Type B pancreatic cell (in vitro differentiated cells): ENCODE results near the gene TMED8. TPM values are rescaled to one million over a fixed set of nuclear protein-coding genes. Genes with fewer than 3 reads are reported as not detected.
A peak's percentile ranks its signal among the peaks of the same experiment; 100 is the strongest.
"Not testable (repeated sequence)": the region's sequence is repeated elsewhere in the genome, so short reads cannot be mapped to it uniquely, and the experiment has no call there.

Experiments used
- DNase-seq: peaks from one replicate; pipeline ENCODE4 v3.0.0; 2021; ENCODE audit warnings: mixed read lengths; ENCODE audit not compliant: unreplicated experiment; ENCODE audit errors: extremely low spot score
- H3K27ac Mint-ChIP-seq: 2 replicates; pipeline ENCODE4 v1.8.0; 2021; ENCODE audit warnings: mild to moderate bottlenecking, mixed read lengths
- H3K27me3 Mint-ChIP-seq: 2 replicates; pipeline ENCODE4 v1.8.0; 2021; ENCODE audit warnings: mixed read lengths
- H3K36me3 Mint-ChIP-seq: 2 replicates; pipeline ENCODE4 v1.8.0; 2021; ENCODE audit warnings: mixed read lengths
- H3K4me1 Mint-ChIP-seq: one replicate; pipeline ENCODE4 v1.8.0; 2021; ENCODE audit warnings: mixed read lengths; ENCODE audit not compliant: unreplicated experiment
- H3K4me3 Mint-ChIP-seq: 2 replicates; pipeline ENCODE4 v1.8.0; 2021; ENCODE audit warnings: mild to moderate bottlenecking, mixed read lengths
- H3K9me3 Mint-ChIP-seq: 2 replicates; pipeline ENCODE4 v1.8.0; 2021; ENCODE audit warnings: mixed read lengths
- total RNA-seq: library from RNA; stranded (reverse); gene quantifications from 2 replicates; pipeline ENCODE4 v1.2.1, GENCODE V29; 2021; ENCODE audit warnings: low replicate concordance
- TF ChIP-seq, protein P1 (sequence below): fragments of 200-600 bp; sonication (generic); conservative IDR thresholded peaks from 2 replicates; pipeline ENCODE4 v1.5.0; 2021; ENCODE audit warnings: antibody characterized with exemption, mild to moderate bottlenecking

The TMED8 gene
- total RNA-seq, 1 donor from 2014 or later = 17.4 TPM

DNA sequence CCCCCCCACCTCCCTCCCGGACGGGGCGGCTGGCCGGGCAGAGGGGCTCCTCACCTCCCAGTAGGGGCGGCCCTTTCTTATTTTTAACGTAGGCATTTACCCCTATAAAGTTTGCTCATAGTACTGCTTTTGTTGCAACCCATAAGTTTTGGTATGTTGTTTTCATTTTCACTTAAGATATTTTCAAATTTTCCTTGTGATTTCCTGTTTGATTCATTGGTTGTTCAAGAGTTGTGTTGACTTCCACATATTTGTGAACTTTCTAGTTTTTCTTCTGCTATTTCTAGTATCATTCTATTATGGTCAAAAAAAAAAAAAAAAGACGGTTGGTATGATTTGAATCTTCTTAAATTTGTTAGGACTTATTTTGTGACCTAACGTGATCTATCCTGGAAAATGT is 39.9 kb upstream of the TMED8 start:
- peaks cover 11% of the 10 kb centered on the region for H3K9me3 Mint-ChIP-seq
- no peak for DNase-seq
- no peaks in the 10 kb centered on the region for H3K4me1 Mint-ChIP-seq
- TF ChIP-seq, protein P1, sequence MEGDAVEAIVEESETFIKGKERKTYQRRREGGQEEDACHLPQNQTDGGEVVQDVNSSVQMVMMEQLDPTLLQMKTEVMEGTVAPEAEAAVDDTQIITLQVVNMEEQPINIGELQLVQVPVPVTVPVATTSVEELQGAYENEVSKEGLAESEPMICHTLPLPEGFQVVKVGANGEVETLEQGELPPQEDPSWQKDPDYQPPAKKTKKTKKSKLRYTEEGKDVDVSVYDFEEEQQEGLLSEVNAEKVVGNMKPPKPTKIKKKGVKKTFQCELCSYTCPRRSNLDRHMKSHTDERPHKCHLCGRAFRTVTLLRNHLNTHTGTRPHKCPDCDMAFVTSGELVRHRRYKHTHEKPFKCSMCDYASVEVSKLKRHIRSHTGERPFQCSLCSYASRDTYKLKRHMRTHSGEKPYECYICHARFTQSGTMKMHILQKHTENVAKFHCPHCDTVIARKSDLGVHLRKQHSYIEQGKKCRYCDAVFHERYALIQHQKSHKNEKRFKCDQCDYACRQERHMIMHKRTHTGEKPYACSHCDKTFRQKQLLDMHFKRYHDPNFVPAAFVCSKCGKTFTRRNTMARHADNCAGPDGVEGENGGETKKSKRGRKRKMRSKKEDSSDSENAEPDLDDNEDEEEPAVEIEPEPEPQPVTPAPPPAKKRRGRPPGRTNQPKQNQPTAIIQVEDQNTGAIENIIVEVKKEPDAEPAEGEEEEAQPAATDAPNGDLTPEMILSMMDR = no peak
- no peaks in the 10 kb centered on the region for H3K27me3 Mint-ChIP-seq
- H3K27ac Mint-ChIP-seq = no peak overlapping the region
- no peak overlapping the region for H3K4me3 Mint-ChIP-seq
- H3K36me3 Mint-ChIP-seq = peaks cover 12% of the 10 kb centered on the region

DNA sequence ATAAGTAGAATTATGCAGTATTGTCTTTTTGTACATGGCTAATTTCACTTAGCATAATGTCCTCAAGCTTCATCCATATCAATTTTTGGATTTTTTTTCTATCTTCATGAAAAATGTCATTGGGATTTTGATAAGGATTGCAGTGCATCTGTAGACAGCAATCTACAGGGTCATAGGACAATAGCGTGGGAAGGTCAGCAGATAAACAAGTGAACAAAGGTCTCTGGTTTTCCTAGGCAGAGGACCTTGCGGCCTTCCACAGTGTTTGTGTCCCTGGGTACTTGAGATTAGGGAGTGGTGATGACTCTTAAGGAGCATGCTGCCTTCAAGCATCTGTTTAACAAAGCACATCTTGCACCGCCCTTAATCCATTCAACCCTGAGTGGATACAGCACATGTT is 39.2 kb upstream of the TMED8 start:
- peaks cover 11% of the 10 kb centered on the region for H3K9me3 Mint-ChIP-seq
- H3K27me3 Mint-ChIP-seq, H3K36me3 Mint-ChIP-seq, H3K4me1 Mint-ChIP-seq, H3K27ac Mint-ChIP-seq, DNase-seq, H3K4me3 Mint-ChIP-seq: not testable (repeated sequence)

DNA sequence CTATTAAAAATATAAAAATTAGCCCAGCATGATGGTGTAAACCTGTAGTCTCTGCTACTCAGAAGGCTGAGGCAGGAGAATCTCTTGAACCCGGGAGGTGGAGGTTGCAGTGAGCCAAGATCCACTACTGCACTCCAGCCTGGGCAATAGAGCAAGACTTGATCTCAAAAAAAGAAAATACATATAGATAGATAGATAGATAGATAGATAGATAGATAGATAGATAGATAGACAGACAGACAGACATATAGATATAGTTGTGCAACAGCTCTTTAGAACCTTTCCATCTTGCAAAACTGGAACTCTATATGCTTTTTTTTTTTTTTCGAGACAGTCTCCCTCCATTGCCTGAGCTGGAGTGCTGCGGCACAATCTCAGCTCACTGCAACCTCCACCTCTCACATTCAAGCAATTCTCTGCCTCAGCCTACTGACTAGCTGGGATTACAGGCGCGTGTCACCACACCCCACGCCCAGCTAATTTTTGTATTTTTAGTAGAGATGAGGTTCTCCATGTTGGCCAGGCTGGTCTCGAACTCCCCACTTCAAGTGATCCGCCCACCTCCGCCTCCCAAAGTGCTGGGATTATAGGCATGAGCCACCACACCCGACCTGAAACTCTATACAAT is 38.6 kb upstream of the TMED8 start:
- not testable (repeated sequence) for H3K4me3 Mint-ChIP-seq

DNA sequence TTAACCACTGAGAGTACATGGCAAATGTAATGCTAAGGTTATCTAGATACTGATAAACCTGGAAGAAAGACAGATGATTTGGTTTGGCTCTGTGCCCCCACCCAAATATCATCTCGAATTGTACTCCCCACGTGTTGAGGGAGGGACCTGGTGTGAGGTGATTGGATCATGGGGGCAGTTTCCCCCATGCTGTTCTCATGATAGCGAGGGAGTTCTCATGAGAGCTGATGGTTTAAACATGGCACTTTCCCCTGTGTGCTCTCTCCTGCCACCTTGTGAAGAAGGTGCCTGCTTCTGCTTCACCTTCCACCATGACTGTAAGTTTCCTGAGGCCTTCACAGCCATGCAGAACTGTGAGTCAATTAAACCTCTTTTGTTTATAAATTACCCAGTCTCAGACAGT is 32.2 kb upstream of the TMED8 start:
- Mint-ChIP-seq H3K4me3 (no peak overlapping the region), H3K4me1 (peaks cover 4% of the 10 kb centered on the region), H3K36me3 (no peaks in the 10 kb centered on the region), H3K27ac (no peak overlapping the region), H3K9me3 (no peaks in the 10 kb centered on the region), H3K27me3 (no peaks in the 10 kb centered on the region)
- TF ChIP-seq, protein P1 = peak; percentile 26
- no peak for DNase-seq

More for the DNA sequence above, 38.6 kb upstream of the TMED8 start:
- not testable (repeated sequence) for H3K36me3 Mint-ChIP-seq, H3K27ac Mint-ChIP-seq, DNase-seq, H3K27me3 Mint-ChIP-seq, H3K4me1 Mint-ChIP-seq
- peaks cover 11% of the 10 kb centered on the region for H3K9me3 Mint-ChIP-seq

DNA sequence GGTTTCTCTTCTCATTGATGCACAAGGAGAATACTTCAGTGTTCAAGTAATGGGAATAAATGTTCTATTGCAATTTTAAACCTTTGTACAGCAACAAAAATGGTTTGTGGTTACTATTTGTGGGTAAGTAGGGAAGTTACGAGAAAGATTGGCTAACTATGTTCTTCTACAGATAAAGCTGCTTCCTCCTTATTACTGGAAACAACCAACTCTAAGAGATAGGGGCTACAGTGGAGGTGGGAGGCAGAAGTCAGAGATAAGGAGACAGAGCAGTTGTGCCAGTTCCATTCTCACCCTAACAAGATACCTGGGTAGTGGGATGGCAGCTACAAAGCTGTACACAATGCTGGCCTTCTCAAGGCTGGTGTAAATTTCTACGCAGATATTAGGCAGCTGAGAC is 30.3 kb upstream of the TMED8 start:
- Mint-ChIP-seq H3K27ac (no peak overlapping the region), H3K9me3 (no peaks in the 10 kb centered on the region)

DNA sequence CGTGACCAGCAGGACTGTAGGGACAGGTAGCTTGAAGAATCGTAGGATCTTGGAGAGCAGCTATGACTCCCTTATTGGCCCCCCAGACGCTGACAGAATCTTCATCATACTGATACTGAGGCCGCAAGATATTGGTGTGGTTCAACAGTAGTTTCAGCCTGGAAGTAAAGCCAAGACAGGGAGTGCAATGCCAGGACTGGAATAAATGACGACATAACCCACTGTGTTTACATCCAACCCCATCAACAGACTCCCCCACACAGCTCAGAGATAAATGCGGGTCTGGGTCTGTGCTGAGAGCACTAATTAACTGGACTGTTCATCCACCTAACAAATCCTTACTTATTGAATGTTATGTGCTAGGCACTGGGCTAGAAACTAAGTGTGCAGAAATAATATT is 29.8 kb upstream of the TMED8 start:
- TF ChIP-seq, protein P1 = no peak
- Mint-ChIP-seq H3K36me3 (no peaks in the 10 kb centered on the region), H3K27ac (no peak overlapping the region), H3K9me3 (no peaks in the 10 kb centered on the region), H3K27me3 (no peaks in the 10 kb centered on the region), H3K4me3 (no peak overlapping the region), H3K4me1 (peaks cover 4% of the 10 kb centered on the region)
- DNase-seq = no peak

More for the DNA sequence above, 30.3 kb upstream of the TMED8 start:
- TF ChIP-seq, protein P1 = no peak
- Mint-ChIP-seq H3K4me3 (no peak overlapping the region), H3K36me3 (no peaks in the 10 kb centered on the region), H3K27me3 (no peaks in the 10 kb centered on the region), H3K4me1 (peaks cover 4% of the 10 kb centered on the region)
- DNase-seq = no peak

DNA sequence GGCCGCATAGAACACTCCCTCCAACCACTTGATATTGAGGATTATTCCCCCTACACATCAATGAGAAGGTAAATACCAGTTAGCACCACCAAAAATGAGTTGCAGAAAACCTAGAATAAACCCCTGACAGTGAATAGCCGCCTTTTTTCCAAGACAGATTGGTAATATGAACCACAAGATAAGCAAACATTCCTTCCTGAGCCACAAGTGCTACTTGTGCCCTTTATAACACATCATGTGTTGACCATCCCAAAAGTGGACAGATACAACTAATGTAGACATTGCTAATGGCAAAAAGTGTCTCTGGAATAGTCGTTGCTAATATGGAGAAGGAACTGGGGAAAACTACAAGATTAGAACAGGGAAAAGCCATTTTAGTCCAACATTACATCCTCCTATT is 29.2 kb upstream of the TMED8 start:
- TF ChIP-seq, protein P1 = no peak

More for the DNA sequence above, 29.2 kb upstream of the TMED8 start:
- no peaks in the 10 kb centered on the region for H3K9me3 Mint-ChIP-seq
- H3K27me3 Mint-ChIP-seq = no peaks in the 10 kb centered on the region
- no peak for DNase-seq
- no peaks in the 10 kb centered on the region for H3K36me3 Mint-ChIP-seq
- H3K4me3 Mint-ChIP-seq = no peak overlapping the region
- no peak overlapping the region for H3K27ac Mint-ChIP-seq
- H3K4me1 Mint-ChIP-seq = peaks cover 4% of the 10 kb centered on the region
